ENCODE results near the gene NOP10.

Gene NOP10

DNA sequence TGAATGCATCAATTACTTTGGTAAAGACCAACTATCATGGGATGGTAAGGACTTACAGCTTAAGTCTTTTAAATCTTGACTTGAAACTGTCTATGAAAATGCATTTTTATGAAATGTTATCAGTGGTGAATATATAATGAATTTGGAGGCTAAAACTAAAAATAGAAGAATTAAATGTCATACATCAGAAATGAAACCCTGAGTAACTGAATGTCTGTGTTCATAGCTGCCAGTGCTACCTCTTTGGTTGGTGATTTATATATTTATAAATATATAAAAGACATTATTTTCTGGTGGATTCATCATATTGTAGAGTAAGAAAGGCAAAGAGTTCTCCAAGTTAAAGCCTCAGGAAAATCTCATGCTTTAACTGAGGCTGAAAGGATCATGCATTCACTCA, 17.6 kb downstream of the NOP10 start:
- Histone ChIP-seq H3K27me3 (ENCODE audit: control insufficient read depth in 1 of 2, insufficient read depth in 2 of 2, low read length in 2 of 2) (no peaks in the 10 kb centered on the region), H3K9me3 (ENCODE audit: low read length) (no peaks in the 10 kb centered on the region), H3K9ac (ENCODE audit: low read length) (no peak overlapping the region), H3K4me1 (ENCODE audit: insufficient read depth, low read length) (no peaks in the 10 kb centered on the region), H3K4me3 (ENCODE audit: low read depth in 1 of 2, low read length in 2 of 2) (no peak overlapping the region), H3K27ac (ENCODE audit: low read depth, low read length) (no peak overlapping the region), H3K36me3 (ENCODE audit: insufficient read depth, low read length) (no peaks in the 10 kb centered on the region)

DNA sequence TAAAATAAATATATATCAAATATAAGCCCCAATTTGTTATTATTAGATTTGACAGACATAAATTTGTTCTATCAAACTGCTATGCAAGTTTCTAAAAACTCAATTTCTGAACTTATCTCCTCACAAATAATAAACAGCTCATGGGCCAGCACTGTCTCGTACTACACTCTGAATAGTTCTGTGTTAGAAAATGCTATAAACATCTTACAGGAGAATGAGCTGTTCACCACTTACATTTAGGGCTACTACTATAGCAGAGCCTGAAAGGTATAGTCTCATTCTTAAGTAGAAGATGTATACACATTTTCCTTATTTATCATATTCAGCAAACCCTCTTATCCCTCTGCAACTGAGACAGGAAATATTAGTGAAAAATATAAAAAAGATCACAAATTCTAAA, 18.0 kb downstream of the NOP10 start:
- no peaks in the 10 kb centered on the region for H3K4me1 ChIP-seq (ENCODE audit: insufficient read depth, low read length)
- H3K4me3 ChIP-seq (ENCODE audit: low read depth in 1 of 2, low read length in 2 of 2), result no peak overlapping the region
- H3K27ac ChIP-seq (ENCODE audit: low read depth, low read length), result no peak overlapping the region
- no peaks in the 10 kb centered on the region for H3K9me3 ChIP-seq (ENCODE audit: low read length)
- no peaks in the 10 kb centered on the region for H3K36me3 ChIP-seq (ENCODE audit: insufficient read depth, low read length)
- H3K9ac ChIP-seq (ENCODE audit: low read length), result no peak overlapping the region
- H3K27me3 ChIP-seq (ENCODE audit: control insufficient read depth in 1 of 2, insufficient read depth in 2 of 2, low read length in 2 of 2), result no peaks in the 10 kb centered on the region

DNA sequence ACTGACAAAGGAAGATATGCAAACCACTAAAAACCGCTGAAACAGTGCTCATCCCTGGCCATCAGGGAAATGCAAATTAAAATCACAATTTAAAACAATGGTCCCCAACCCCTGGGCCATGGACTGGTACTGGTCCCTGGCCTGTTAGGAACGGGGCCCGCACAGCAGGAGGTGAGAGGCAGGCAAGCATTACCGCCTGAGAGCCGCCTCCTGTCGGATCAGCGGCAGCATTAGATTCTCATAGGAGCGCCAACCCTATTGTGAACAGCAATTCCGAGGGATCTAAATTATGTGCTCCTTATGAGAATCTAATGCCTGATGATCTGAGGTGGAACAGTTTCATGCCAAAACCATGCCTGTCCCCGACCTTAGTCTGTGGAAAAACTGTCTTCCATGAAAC, 19.7 kb downstream of the NOP10 start:
- no peak overlapping the region for H3K9ac ChIP-seq (ENCODE audit: low read length)
- H3K27ac ChIP-seq (ENCODE audit: low read depth, low read length), result no peak overlapping the region
- H3K9me3 ChIP-seq (ENCODE audit: low read length), result no peaks in the 10 kb centered on the region
- H3K4me1 ChIP-seq (ENCODE audit: insufficient read depth, low read length), result peaks cover 5% of the 10 kb centered on the region
- no peaks in the 10 kb centered on the region for H3K36me3 ChIP-seq (ENCODE audit: insufficient read depth, low read length)
- no peaks in the 10 kb centered on the region for H3K27me3 ChIP-seq (ENCODE audit: control insufficient read depth in 1 of 2, insufficient read depth in 2 of 2, low read length in 2 of 2)
- H3K4me3 ChIP-seq (ENCODE audit: low read depth in 1 of 2, low read length in 2 of 2), result no peak overlapping the region

DNA sequence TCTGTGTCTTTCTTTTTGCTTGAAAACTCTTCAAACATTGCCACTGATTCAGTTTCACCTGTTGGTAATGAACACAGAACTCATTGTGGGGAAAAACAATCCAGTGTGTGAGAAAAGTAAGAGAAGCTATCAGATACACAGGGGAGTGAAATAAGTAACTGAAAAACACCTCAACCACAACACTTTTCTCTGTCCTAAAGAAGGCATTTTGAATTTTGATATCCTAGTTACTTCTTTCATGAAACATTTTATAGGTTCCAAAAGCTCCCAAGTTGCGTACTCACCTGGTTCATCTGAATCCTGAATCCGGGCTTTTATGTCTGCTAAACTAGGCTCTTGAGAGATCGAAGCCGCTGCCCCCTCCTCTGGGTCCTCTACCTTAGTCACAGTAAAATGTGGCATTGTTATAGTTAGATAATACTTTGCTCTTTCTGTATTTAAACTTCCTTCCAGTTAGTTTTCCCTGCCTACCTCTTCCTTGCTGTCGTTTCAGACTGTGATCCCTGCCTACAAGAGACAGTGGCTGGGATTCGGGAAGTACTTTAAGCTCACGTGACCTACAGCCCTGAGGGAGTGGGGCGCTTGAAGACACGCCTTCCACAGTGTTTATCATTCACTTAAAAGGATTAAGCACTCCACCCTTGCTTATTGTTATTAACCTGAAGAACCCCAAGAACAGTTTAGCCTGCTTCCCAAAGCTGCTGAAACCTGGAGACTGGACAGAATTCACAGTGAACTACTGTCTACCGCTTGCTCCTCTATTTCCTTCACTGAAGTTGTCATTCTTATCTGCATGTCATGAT, 24.5 kb downstream of the NOP10 start:
- H3K4me1 ChIP-seq (ENCODE audit: insufficient read depth, low read length), result peaks cover 15% of the 10 kb centered on the region
- H3K27ac ChIP-seq (ENCODE audit: low read depth, low read length), result peak overlapping the region; percentile 58
- no peaks in the 10 kb centered on the region for H3K36me3 ChIP-seq (ENCODE audit: insufficient read depth, low read length)
- H3K9me3 ChIP-seq (ENCODE audit: low read length), result no peaks in the 10 kb centered on the region
- H3K27me3 ChIP-seq (ENCODE audit: control insufficient read depth in 1 of 2, insufficient read depth in 2 of 2, low read length in 2 of 2), result no peaks in the 10 kb centered on the region
- peak overlapping the region; percentile 50 to 61 for H3K4me3 ChIP-seq (ENCODE audit: low read depth in 1 of 2, low read length in 2 of 2)
- peak overlapping the region; percentile 46 for H3K9ac ChIP-seq (ENCODE audit: low read length)

DNA sequence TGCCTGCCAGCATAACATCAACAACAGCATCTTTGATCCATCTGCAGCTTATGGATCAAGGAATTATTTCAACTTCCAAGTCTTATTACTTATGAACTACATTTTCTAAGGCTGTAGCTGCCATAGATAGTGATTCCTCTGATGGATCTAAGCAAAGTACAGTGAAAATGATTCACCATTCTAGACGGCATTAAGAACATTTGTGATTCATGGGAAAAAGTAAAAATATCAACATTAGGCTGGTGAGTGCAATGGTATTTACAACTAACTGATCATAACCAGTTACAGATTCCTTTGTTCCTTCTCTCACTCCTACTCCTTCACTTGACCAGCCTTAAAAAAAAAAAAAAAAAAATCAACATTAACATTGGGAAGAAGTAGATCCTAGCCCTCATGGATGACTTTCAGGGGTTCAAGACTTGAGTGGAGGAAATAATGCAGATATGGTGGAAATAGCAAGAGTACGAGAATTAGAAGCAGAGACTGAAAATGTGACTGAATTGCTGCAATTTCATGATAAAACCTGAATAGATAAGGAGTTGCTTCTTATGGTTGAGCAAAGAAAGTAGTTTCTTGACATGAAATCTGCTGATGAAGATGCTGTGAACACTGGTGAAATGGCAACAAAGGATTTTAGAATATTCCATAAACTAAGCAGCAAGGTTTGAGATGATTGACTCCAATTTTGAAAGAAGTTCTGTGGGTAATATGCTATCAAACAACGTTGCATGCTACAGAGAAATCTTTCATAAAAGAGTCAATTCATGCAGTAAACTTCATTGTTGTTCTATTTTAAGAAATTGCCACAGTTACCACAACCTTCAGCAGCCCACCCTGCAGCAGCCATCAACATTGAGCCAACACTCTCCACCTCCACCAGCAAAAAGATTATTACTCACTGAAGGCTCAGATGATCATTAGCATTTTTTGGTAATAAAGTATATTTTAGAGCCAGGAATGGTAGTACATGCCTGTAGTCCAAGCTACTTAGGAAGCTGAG, 28.1 kb downstream of the NOP10 start:
- H3K4me1 ChIP-seq (ENCODE audit: insufficient read depth, low read length), result peaks cover 15% of the 10 kb centered on the region
- no peak overlapping the region for H3K9ac ChIP-seq (ENCODE audit: low read length)
- H3K36me3 ChIP-seq (ENCODE audit: insufficient read depth, low read length), result no peaks in the 10 kb centered on the region
- H3K27ac ChIP-seq (ENCODE audit: low read depth, low read length), result no peak overlapping the region
- H3K9me3 ChIP-seq (ENCODE audit: low read length), result no peaks in the 10 kb centered on the region
- no peak overlapping the region for H3K4me3 ChIP-seq (ENCODE audit: low read depth in 1 of 2, low read length in 2 of 2)
- no peaks in the 10 kb centered on the region for H3K27me3 ChIP-seq (ENCODE audit: control insufficient read depth in 1 of 2, insufficient read depth in 2 of 2, low read length in 2 of 2)

DNA sequence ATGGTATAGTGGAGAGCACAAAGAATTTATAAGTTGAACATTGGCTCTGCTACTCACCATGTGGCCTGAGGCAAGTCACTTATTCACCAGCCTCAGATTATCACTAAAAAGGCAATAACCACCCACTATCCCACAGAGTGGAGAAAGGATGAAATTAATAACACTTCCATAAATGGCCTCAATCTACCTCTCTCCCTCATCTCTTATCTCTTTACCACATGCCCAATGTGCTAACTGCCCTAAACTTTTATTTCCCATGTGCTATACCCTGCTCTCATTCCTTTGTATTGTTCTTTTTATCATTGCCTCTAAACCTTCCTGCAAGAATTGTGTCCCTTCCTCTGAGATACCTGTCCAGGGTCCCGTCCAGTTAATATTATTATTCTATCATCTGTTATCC, 31.4 kb downstream of the NOP10 start:
- Histone ChIP-seq H3K4me1 (ENCODE audit: insufficient read depth, low read length) (peaks cover 2% of the 10 kb centered on the region), H3K9ac (ENCODE audit: low read length) (no peak overlapping the region), H3K27me3 (ENCODE audit: control insufficient read depth in 1 of 2, insufficient read depth in 2 of 2, low read length in 2 of 2) (no peaks in the 10 kb centered on the region), H3K4me3 (ENCODE audit: low read depth in 1 of 2, low read length in 2 of 2) (no peak overlapping the region), H3K9me3 (ENCODE audit: low read length) (no peaks in the 10 kb centered on the region), H3K36me3 (ENCODE audit: insufficient read depth, low read length) (no peaks in the 10 kb centered on the region), H3K27ac (ENCODE audit: low read depth, low read length) (no peak overlapping the region)

DNA sequence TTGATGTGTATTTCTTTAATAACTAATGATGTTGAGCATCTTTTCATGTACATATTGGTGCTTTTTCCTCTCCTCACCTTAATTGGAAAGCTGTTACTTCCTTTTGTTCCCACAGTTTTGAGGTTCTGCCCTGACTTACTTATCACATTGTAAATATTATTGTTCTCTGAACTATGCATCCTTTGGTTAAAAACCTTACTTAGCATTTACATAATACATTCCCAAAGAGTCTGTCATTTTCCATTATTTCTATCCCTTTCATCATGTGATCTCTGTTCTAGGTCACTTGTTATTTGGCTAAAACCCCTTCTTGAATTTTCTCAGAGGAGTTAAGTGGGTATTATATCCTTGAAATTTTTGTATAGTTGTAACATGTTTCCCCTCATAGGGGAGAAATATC, 38.3 kb downstream of the NOP10 start:
- H3K27ac ChIP-seq (ENCODE audit: low read depth, low read length), result no peak overlapping the region
- no peaks in the 10 kb centered on the region for H3K9me3 ChIP-seq (ENCODE audit: low read length)
- no peak overlapping the region for H3K9ac ChIP-seq (ENCODE audit: low read length)
- H3K36me3 ChIP-seq (ENCODE audit: insufficient read depth, low read length), result no peaks in the 10 kb centered on the region
- H3K27me3 ChIP-seq (ENCODE audit: control insufficient read depth in 1 of 2, insufficient read depth in 2 of 2, low read length in 2 of 2), result no peaks in the 10 kb centered on the region
- H3K4me1 ChIP-seq (ENCODE audit: insufficient read depth, low read length), result no peaks in the 10 kb centered on the region
- no peak overlapping the region for H3K4me3 ChIP-seq (ENCODE audit: low read depth in 1 of 2, low read length in 2 of 2)

DNA sequence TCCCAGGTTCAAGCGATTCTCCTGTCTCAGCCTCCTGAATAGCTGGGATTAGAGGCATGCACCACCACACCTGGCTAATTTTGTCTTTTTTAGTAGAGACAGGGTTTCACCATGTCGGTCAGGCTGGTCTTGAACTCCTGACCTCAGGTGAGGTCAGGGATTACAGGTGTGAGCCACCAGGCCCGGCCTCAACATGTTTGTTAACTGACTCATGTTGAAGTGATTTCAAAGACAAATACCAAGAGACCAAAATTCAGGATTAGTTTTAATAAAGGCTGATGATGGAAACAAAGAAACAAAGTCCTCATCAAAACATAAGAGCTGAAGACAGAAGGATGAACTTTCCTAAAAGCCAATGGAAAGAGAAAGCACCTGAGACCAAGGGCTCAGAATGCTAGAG, 41.9 kb downstream of the NOP10 start:
- Histone ChIP-seq H3K4me3 (ENCODE audit: low read depth in 1 of 2, low read length in 2 of 2) (no peak overlapping the region), H3K9me3 (ENCODE audit: low read length) (no peaks in the 10 kb centered on the region), H3K36me3 (ENCODE audit: insufficient read depth, low read length) (no peaks in the 10 kb centered on the region), H3K4me1 (ENCODE audit: insufficient read depth, low read length) (peaks cover 14% of the 10 kb centered on the region), H3K27ac (ENCODE audit: low read depth, low read length) (no peak overlapping the region), H3K9ac (ENCODE audit: low read length) (no peak overlapping the region), H3K27me3 (ENCODE audit: control insufficient read depth in 1 of 2, insufficient read depth in 2 of 2, low read length in 2 of 2) (no peaks in the 10 kb centered on the region)

DNA sequence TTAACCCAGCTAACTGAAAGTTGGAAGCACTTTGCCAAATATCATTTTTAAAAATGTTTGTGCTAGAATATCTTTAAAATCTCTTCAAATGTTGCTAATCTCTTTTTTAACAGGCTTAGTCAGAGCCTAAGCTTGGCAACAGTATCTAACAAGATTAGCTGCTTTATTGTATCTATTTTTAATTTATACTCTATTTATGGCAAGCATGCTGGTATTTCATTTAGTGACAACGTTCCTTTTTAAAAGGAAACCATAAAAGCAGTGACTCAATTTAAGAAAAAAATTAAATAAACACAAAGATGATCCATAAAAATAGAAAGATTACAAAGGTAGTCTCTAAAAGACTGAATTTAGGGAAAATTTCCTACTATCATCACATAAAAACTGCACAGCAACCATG, 45.9 kb downstream of the NOP10 start:
- Histone ChIP-seq H3K27me3 (ENCODE audit: control insufficient read depth in 1 of 2, insufficient read depth in 2 of 2, low read length in 2 of 2) (no peaks in the 10 kb centered on the region), H3K9me3 (ENCODE audit: low read length) (no peaks in the 10 kb centered on the region), H3K9ac (ENCODE audit: low read length) (no peak overlapping the region), H3K4me1 (ENCODE audit: insufficient read depth, low read length) (peaks cover 14% of the 10 kb centered on the region), H3K4me3 (ENCODE audit: low read depth in 1 of 2, low read length in 2 of 2) (no peak overlapping the region), H3K36me3 (ENCODE audit: insufficient read depth, low read length) (no peaks in the 10 kb centered on the region), H3K27ac (ENCODE audit: low read depth, low read length) (no peak overlapping the region)

DNA sequence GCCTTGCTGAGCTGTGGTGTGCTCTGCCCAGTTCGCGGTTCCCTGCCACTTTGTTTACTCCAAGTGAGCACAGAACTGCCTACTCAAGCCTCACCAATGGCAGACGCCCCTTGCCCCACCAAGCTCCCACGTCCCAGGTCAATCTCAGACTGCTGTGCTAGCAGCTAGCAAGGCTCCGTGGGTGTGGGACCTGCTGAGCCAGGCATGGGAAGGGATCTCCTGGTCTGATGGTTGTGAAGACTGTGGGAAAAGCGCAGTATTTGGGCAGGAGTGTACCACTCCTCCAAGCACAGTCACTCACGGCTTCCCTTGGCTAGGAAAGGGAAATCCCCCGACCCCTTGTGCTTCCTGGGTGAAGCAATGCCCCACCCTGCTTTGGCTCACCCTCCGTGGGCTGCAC, 50.3 kb downstream of the NOP10 start:
- no peaks in the 10 kb centered on the region for H3K36me3 ChIP-seq (ENCODE audit: insufficient read depth, low read length)

More for the DNA sequence above, 50.3 kb downstream of the NOP10 start:
- Histone ChIP-seq H3K9ac (ENCODE audit: low read length) (no peak overlapping the region), H3K27me3 (ENCODE audit: control insufficient read depth in 1 of 2, insufficient read depth in 2 of 2, low read length in 2 of 2) (no peaks in the 10 kb centered on the region), H3K4me3 (ENCODE audit: low read depth in 1 of 2, low read length in 2 of 2) (no peak overlapping the region), H3K9me3 (ENCODE audit: low read length) (no peaks in the 10 kb centered on the region), H3K27ac (ENCODE audit: low read depth, low read length) (no peak overlapping the region), H3K4me1 (ENCODE audit: insufficient read depth, low read length) (peaks cover 14% of the 10 kb centered on the region)

Measured in muscle layer of colon (tissue), 2 donors.